Ascending aorta (tissue), 2 donors: ENCODE data around the gene RBM33. TPM values are rescaled to one million over a fixed set of nuclear protein-coding genes. Genes with fewer than 3 reads are reported as not detected.

Experiments
- DNase-seq, 2 donors: peaks; one replicate each; pipeline ENCODE4 v3.0.0-alpha.2; 2019; ENCODE audit warnings: low spot score in 2 of 2
- H3K27ac ChIP-seq, 2 donors: fragments of 200-600 bp; sonication (generic); one replicate each; pipeline ENCODE4 v1.5.1; 2016 to 2017; ENCODE audit warnings: mild to moderate bottlenecking in 1 of 2
- H3K27me3 ChIP-seq: fragments of 200-600 bp; sonication (generic); one replicate; pipeline ENCODE4 v1.5.1; 2017
- H3K36me3 ChIP-seq, 2 donors: fragments of 200-600 bp; sonication (generic); one replicate each; pipeline ENCODE4 v1.5.1; 2016
- H3K4me1 ChIP-seq, 2 donors: fragments of 200-600 bp; sonication (generic); one replicate each; pipeline ENCODE4 v1.5.1; 2016 to 2017; ENCODE audit warnings: mild to moderate bottlenecking in 1 of 2
- H3K4me3 ChIP-seq, 2 donors: fragments of 200-600 bp; sonication (generic); one replicate each; pipeline ENCODE4 v1.5.1; 2016 to 2017; ENCODE audit warnings: mild to moderate bottlenecking in 1 of 2
- H3K9me3 ChIP-seq, 2 donors: fragments of 200-600 bp; sonication (generic); one replicate each; pipeline ENCODE4 v1.5.1; 2016
- intact Hi-C: fragments of 100-400 bp; cut with DNase I; formaldehyde crosslinking; loops from one replicate; pipeline ENCODE4 v1.15.1; 2023
- total RNA-seq: library from RNA; depleted of rRNA; stranded (reverse); fragments of >200 nt; gene quantifications from one replicate; pipeline ENCODE4 v1.1.0, GENCODE V29; 2016
- TF ChIP-seq, protein P1 (sequence below), 3 experiments: fragments of 200-600 bp in 2 of 3; fragments of 450-650 bp in 1 of 3; sonication (generic) in 2 of 3; IDR thresholded peaks; one replicate each; pipeline ENCODE4 v1.5.1; 2016 to 2019; ENCODE audit warnings: antibody characterized with exemption in 3 of 3, mild to moderate bottlenecking in 1 of 3, moderate library complexity in 1 of 3

Gene RBM33
- total RNA-seq, 1 donor from 2014 or later, result 44.2 TPM

DNA sequence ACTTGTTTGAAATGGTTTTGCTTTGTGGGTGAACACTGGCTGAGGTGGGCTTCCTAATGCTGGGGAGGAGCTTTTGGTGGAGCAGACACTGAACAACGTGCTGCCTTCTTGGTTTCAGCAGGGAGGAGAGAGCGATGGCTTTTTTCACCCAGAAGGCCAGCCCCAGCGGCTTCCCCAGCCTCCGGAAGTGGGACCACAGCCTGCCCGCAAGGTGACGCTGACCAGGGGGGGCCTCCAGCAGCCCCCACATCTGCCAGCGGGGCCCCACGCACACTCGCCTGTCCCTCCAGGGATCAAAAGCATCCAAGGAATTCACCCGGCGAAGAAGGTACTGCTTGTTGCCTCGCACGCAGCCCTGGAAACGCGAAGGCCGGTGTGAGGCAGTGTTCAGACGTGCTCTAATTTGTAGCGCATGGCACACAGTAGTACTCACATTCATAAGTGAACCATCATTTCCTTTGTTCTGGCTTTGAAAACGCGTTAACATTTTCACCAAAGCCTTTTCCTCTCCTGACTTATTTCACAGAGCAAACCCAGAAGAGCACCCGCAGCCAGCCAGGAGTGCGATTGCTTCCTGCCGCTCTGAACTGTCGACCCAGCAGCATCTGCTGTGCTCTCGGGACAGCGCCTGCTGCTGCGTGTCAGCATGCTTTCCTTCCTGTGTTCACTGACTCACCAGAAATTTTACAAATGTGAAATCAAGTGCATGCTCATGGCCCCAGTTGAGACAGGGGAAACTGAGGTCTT is 119.4 kb downstream of the RBM33 start:
- intact Hi-C loops, result loop anchor here (10.0 kb wide), 1 partner anchor 839 kb away; no protein-coding TSS in a partner anchor
- Histone ChIP-seq H3K27me3 (no peaks in the 10 kb centered on the region), H3K27ac (no peak overlapping the region), H3K9me3 (no peaks in the 10 kb centered on the region), H3K36me3 (peaks cover 42 to 49% of the 10 kb centered on the region in 2 donors), H3K4me1 (no peaks in the 10 kb centered on the region), H3K4me3 (no peak overlapping the region)
- no peak for DNase-seq
- TF ChIP-seq, protein P1, sequence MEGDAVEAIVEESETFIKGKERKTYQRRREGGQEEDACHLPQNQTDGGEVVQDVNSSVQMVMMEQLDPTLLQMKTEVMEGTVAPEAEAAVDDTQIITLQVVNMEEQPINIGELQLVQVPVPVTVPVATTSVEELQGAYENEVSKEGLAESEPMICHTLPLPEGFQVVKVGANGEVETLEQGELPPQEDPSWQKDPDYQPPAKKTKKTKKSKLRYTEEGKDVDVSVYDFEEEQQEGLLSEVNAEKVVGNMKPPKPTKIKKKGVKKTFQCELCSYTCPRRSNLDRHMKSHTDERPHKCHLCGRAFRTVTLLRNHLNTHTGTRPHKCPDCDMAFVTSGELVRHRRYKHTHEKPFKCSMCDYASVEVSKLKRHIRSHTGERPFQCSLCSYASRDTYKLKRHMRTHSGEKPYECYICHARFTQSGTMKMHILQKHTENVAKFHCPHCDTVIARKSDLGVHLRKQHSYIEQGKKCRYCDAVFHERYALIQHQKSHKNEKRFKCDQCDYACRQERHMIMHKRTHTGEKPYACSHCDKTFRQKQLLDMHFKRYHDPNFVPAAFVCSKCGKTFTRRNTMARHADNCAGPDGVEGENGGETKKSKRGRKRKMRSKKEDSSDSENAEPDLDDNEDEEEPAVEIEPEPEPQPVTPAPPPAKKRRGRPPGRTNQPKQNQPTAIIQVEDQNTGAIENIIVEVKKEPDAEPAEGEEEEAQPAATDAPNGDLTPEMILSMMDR (IDR thresholded peaks at IDR 0.05), result no peak

- H3K4me1 ChIP-seq, result no peaks in the 10 kb centered on the region
- no peak overlapping the region for H3K4me3 ChIP-seq
- no peak for DNase-seq
- H3K27me3 ChIP-seq, result no peaks in the 10 kb centered on the region
- TF ChIP-seq, protein P1 (IDR thresholded peaks at IDR 0.05), result no peak
- H3K9me3 ChIP-seq, result no peaks in the 10 kb centered on the region
- intact Hi-C loops, result loop anchor here (10.0 kb wide), 1 partner anchor 840 kb away; no protein-coding TSS in a partner anchor
- no peak overlapping the region for H3K27ac ChIP-seq
- H3K36me3 ChIP-seq, result peaks cover 45 to 54% of the 10 kb centered on the region in 2 donors
Measured at GRCh38 chr7:155764438-155764793, 120.0 kb downstream of the RBM33 start.

DNA sequence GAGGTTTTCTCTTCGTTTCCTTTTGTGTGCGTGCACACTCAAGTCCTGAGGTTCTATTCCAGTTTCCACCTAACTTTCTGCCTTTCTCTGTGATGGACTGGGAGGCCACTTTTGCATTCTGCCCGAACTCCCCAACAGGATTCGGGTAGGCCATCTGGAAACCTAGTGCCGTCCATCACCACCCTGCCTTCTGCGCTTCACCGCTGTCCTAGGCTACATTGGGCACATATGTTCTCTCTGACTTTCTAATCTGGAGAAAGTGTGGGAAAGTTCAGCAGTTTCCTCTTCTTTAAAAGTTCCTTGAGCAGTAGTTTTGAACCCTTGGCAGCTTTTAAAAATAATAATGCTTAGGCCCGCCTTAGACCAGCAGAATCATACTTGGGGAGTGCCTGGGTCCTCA is 121.0 kb downstream of the RBM33 start:
- no peaks in the 10 kb centered on the region for H3K9me3 ChIP-seq
- intact Hi-C loops, result loop anchor here (10.0 kb wide), 1 partner anchor 841 kb away; no protein-coding TSS in a partner anchor
- peaks cover 52 to 65% of the 10 kb centered on the region in 2 donors for H3K36me3 ChIP-seq
- TF ChIP-seq, protein P1 (IDR thresholded peaks at IDR 0.05), result no peak
- no peaks in the 10 kb centered on the region for H3K4me1 ChIP-seq
- no peak overlapping the region for H3K4me3 ChIP-seq
- H3K27me3 ChIP-seq, result no peaks in the 10 kb centered on the region
- DNase-seq, result no peak
- no peak overlapping the region for H3K27ac ChIP-seq

DNA sequence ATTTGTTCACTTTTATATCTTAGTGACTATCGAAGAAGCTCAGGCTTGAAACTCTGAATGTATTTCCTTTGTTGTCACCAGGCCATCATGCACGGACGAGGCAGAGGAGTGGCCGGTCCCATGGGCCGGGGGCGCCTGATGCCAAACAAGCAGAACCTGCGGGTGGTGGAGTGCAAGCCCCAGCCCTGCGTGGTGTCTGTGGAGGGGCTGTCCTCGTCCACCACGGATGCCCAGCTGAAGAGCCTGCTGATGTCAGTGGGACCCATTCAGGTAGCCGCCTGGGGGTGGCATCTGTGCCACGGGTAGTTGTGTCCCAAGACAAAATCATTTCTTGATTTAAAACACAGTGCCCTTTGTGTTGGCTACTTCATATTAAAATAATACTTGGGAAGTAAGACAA is 121.9 kb downstream of the RBM33 start:
- H3K36me3 ChIP-seq, result peaks cover 57 to 74% of the 10 kb centered on the region in 2 donors
- no peak overlapping the region for H3K4me3 ChIP-seq
- intact Hi-C loops, result loop anchor here (10.0 kb wide), 1 partner anchor 842 kb away; no protein-coding TSS in a partner anchor
- no peaks in the 10 kb centered on the region for H3K4me1 ChIP-seq
- TF ChIP-seq, protein P1 (IDR thresholded peaks at IDR 0.05), result no peak
- H3K9me3 ChIP-seq, result no peaks in the 10 kb centered on the region
- no peak for DNase-seq
- no peaks in the 10 kb centered on the region for H3K27me3 ChIP-seq
- H3K27ac ChIP-seq, result no peak overlapping the region

GRCh38 chr7:155766966-155767916 is 122.8 kb downstream of the RBM33 start:
- Histone ChIP-seq H3K4me3 (no peak overlapping the region), H3K36me3 (peaks cover 57 to 80% of the 10 kb centered on the region in 2 donors), H3K9me3 (no peaks in the 10 kb centered on the region), H3K4me1 (no peaks in the 10 kb centered on the region), H3K27me3 (no peaks in the 10 kb centered on the region), H3K27ac (no peak overlapping the region)
- DNase-seq, result no peak
- TF ChIP-seq, protein P1 (IDR thresholded peaks at IDR 0.05), result no peak
- intact Hi-C loops, result loop anchor here (10.0 kb wide), 1 partner anchor 842 kb away; no protein-coding TSS in a partner anchor
